Peyer's patch (tissue), 4 donors: Measurements from ENCODE around the gene IFNA1.

Experiments used
- POLR2A ChIP-seq, 2 donors: fragments of 450-650 bp; IDR thresholded peaks; one replicate each; pipeline ENCODE4 v1.5.1; 2017; ENCODE audit warnings: antibody characterized with exemption in 2 of 2, mild to moderate bottlenecking in 2 of 2, moderate library complexity in 2 of 2
- TF ChIP-seq, protein P1 (sequence below), 6 experiments: fragments of 450-650 bp in 4 of 6; fragments of 200-600 bp in 2 of 6; sonication (generic) in 1 of 6; IDR thresholded peaks; one replicate each; pipeline ENCODE4 v1.5.1; 2017 to 2019; ENCODE audit warnings: antibody characterized with exemption in 6 of 6, mild to moderate bottlenecking in 3 of 6, moderate library complexity in 1 of 6

DNA sequence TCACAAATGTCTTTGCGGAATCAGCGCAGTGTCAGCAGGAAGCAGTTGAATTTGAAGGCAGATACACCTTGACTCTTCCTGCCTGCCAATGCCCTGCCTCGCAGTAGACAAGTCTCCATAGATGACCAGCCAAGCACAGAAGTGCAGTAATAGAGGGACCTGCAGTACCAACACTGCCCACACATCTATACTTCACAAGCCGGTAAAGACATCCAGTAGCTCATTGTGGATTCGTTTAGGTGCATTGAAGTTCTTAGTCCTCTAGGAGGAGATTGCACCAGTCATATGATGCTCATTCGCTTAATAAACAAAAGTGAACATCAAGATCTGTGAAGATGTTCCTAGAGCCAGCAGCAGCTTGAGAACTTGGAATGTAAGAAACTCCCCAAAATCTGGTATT is 48.0 kb upstream of the IFNA1 start:
- TF ChIP-seq, protein P1, sequence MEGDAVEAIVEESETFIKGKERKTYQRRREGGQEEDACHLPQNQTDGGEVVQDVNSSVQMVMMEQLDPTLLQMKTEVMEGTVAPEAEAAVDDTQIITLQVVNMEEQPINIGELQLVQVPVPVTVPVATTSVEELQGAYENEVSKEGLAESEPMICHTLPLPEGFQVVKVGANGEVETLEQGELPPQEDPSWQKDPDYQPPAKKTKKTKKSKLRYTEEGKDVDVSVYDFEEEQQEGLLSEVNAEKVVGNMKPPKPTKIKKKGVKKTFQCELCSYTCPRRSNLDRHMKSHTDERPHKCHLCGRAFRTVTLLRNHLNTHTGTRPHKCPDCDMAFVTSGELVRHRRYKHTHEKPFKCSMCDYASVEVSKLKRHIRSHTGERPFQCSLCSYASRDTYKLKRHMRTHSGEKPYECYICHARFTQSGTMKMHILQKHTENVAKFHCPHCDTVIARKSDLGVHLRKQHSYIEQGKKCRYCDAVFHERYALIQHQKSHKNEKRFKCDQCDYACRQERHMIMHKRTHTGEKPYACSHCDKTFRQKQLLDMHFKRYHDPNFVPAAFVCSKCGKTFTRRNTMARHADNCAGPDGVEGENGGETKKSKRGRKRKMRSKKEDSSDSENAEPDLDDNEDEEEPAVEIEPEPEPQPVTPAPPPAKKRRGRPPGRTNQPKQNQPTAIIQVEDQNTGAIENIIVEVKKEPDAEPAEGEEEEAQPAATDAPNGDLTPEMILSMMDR (IDR thresholded peaks at IDR 0.05) = peak in 2 of 6 experiments; percentile 23 to 34
- no peak for TF ChIP-seq POLR2A (IDR thresholded peaks at IDR 0.05)
